Activated T-cell treated with anti-CD3 and anti-CD28 coated beads, Interleukin-2, amount 50 U/mL, for 1 hour (primary cell): ENCODE data around the gene TECTA.

ENCODE experiments used
- DNase-seq: peaks from one replicate; pipeline ENCODE4 v3.0.0-alpha.2; 2020

Gene TECTA

GRCh38 chr11:121179306-121179705 is 78.3 kb downstream of the TECTA start:
- no peak for DNase-seq

- no peak for DNase-seq
These were observed 79.1 kb downstream of the TECTA start for GRCh38 chr11:121180183-121180582.

- no peak for DNase-seq
These were observed 87.7 kb downstream of the TECTA start for GRCh38 chr11:121188776-121189175.

- no peak for DNase-seq
These were observed 90.8 kb downstream of the TECTA start for GRCh38 chr11:121191818-121192217.

GRCh38 chr11:121194731-121195596 is 93.9 kb downstream of the TECTA start:
- DNase-seq, result peak; percentile 19

GRCh38 chr11:121198491-121198890 is 97.4 kb downstream of the TECTA start:
- DNase-seq, result no peak

- DNase-seq, result no peak
These were observed 98.5 kb downstream of the TECTA start for GRCh38 chr11:121199516-121199915.

- DNase-seq, result no peak
These were observed 105.8 kb downstream of the TECTA start for GRCh38 chr11:121206810-121207209.

GRCh38 chr11:121207485-121208115 is 106.6 kb downstream of the TECTA start:
- no peak for DNase-seq

- no peak for DNase-seq
These were observed 109.5 kb downstream of the TECTA start for GRCh38 chr11:121210445-121211080.

GRCh38 chr11:121211626-121212025 is 110.6 kb downstream of the TECTA start:
- no peak for DNase-seq

- DNase-seq, result no peak
These were observed 111.7 kb downstream of the TECTA start for GRCh38 chr11:121212536-121213361.

- DNase-seq, result no peak
These were observed 112.4 kb downstream of the TECTA start for GRCh38 chr11:121213362-121213893.

- no peak for DNase-seq
These were observed 113.8 kb downstream of the TECTA start for GRCh38 chr11:121214861-121215260.

- no peak for DNase-seq
These were observed 120.6 kb downstream of the TECTA start for GRCh38 chr11:121221496-121222200.

GRCh38 chr11:121223161-121223560 is 122.1 kb downstream of the TECTA start:
- no peak for DNase-seq

GRCh38 chr11:121225382-121225781 is 124.3 kb downstream of the TECTA start:
- no peak for DNase-seq

GRCh38 chr11:121226415-121227263 is 125.6 kb downstream of the TECTA start:
- no peak for DNase-seq

- DNase-seq, result no peak
These were observed 127.8 kb downstream of the TECTA start for GRCh38 chr11:121228851-121229250.

- no peak for DNase-seq
These were observed 128.6 kb downstream of the TECTA start for GRCh38 chr11:121229495-121230215.
